HepG2 (cell line): ENCODE data around the gene CHKA. TPM values are rescaled to one million over a fixed set of nuclear protein-coding genes. Genes with fewer than 3 reads are reported as not detected.

Source experiments
- BRCA1 ChIP-seq: sonication (generic); formaldehyde crosslinking; IDR thresholded peaks from 2 replicates; pipeline ENCODE4 v1.4.0; 2020; ENCODE audit warnings: missing genetic modification reagents
- EED ChIP-seq: sonication (generic); formaldehyde crosslinking; IDR thresholded peaks from 2 replicates; pipeline ENCODE4 v1.5.0; 2020; ENCODE audit warnings: mild to moderate bottlenecking, missing genetic modification reagents
- HNF4A ChIP-seq: sonication (generic); formaldehyde crosslinking; IDR thresholded peaks from 2 replicates; pipeline ENCODE4 v1.4.0; 2020; ENCODE audit warnings: missing genetic modification reagents
- MEIS1 ChIP-seq: sonication (generic); formaldehyde crosslinking; IDR thresholded peaks from 2 replicates; pipeline ENCODE4 v1.9.0; 2021; ENCODE audit warnings: mild to moderate bottlenecking, missing genetic modification reagents, moderate library complexity, borderline replicate concordance
- NCOA5 ChIP-seq: sonication (generic); formaldehyde crosslinking; IDR thresholded peaks from 2 replicates; pipeline ENCODE4 v1.4.0; 2020; ENCODE audit warnings: missing genetic modification reagents
- NFIC ChIP-seq: IDR thresholded peaks from 2 replicates; pipeline ENCODE4 v1.6.1; 2012; ENCODE audit warnings: mild to moderate bottlenecking, low read length, inconsistent platforms
- NONO ChIP-seq, 2 experiments: fragments of 450-650 bp in 1 of 2; sonication (generic) in 1 of 2; formaldehyde crosslinking in 1 of 2; IDR thresholded peaks in 1 of 2; conservative IDR thresholded peaks in 1 of 2; 2 replicates each; pipeline versions ENCODE4 v1.6.1 to v1.8.0; 2017 to 2022; ENCODE audit warnings: mild to moderate bottlenecking in 1 of 2, missing genetic modification reagents in 1 of 2, moderate library complexity in 1 of 2
- ONECUT2 ChIP-seq: sonication (generic); formaldehyde crosslinking; IDR thresholded peaks from 2 replicates; pipeline ENCODE4 v1.4.0; 2020; ENCODE audit warnings: missing genetic modification reagents
- PCBP2 ChIP-seq: fragments of 200-400 bp; formaldehyde crosslinking; optimal IDR thresholded peaks from 2 replicates; pipeline ENCODE3; 2018; ENCODE audit warnings: low read length, low read depth; ENCODE audit not compliant: poor library complexity, severe bottlenecking
- POGZ ChIP-seq: sonication (generic); formaldehyde crosslinking; IDR thresholded peaks from 2 replicates; pipeline ENCODE4 v1.4.0; 2020; ENCODE audit warnings: mild to moderate bottlenecking, missing genetic modification reagents
- SMC3 ChIP-seq: IDR thresholded peaks from 2 replicates; pipeline ENCODE4 v1.6.1; 2011; ENCODE audit warnings: low read length, improper control_type of control experiment
- TBX3 ChIP-seq: fragments of 450-650 bp; IDR thresholded peaks from 2 replicates; pipeline ENCODE4 v1.6.1; 2017; ENCODE audit warnings: antibody characterized with exemption, mild to moderate bottlenecking, inconsistent platforms, borderline replicate concordance
- ZNF737 ChIP-seq: sonication (generic); formaldehyde crosslinking; IDR thresholded peaks from 2 replicates; pipeline ENCODE4 v1.5.0; 2020; ENCODE audit warnings: missing genetic modification reagents, mild to moderate bottlenecking, borderline replicate concordance
- polyA plus RNA-seq, 8 experiments: library from polyadenylated mRNA; depleted of rRNA in 3 of 8; stranded (reverse) in 7 of 8; unstranded in 1 of 8; fragments of >200 nt; fragmentation: Illumina TruSeq in 4 of 8; extraction: Trizol in 4 of 8; gene quantifications; 2 replicates each; pipeline versions ENCODE4 v1.2.1 to v1.2.3, GENCODE V29; 2011 to 2016; ENCODE audit warnings: low read depth in 4 of 8, missing spikeins in 1 of 8, mixed read lengths in 1 of 8; ENCODE audit not compliant: insufficient read depth in 1 of 8
- total RNA-seq, 5 experiments: library from RNA; depleted of rRNA; stranded (reverse); fragments of >200 nt; fragmentation: Illumina TruSeq; extraction: Trizol; gene quantifications; 2 replicates each; pipeline ENCODE4 v1.2.3, GENCODE V29; 2016; ENCODE audit warnings: low read depth in 1 of 5
- TF ChIP-seq, protein P1 (sequence below): sonication (generic); formaldehyde crosslinking; IDR thresholded peaks from 2 replicates; pipeline ENCODE4 v1.5.0; 2020; ENCODE audit warnings: missing genetic modification reagents
- TF ChIP-seq, protein P2 (sequence below): sonication (generic); formaldehyde crosslinking; IDR thresholded peaks from 2 replicates; pipeline ENCODE4 v1.5.1; 2020; ENCODE audit warnings: missing genetic modification reagents, mild to moderate bottlenecking, borderline replicate concordance
- TF ChIP-seq, protein P3 (sequence below): sonication (generic); formaldehyde crosslinking; IDR thresholded peaks from 2 replicates; pipeline ENCODE4 v1.4.0; 2020; ENCODE audit warnings: missing genetic modification reagents
- TF ChIP-seq, protein P4 (sequence below): IDR thresholded peaks from 2 replicates; pipeline ENCODE4 v1.6.1; 2016; ENCODE audit warnings: low read depth, missing genetic modification reagents, missing compliant biosample characterization
- TF ChIP-seq, protein P5 (sequence below): sonication (generic); formaldehyde crosslinking; IDR thresholded peaks from 2 replicates; pipeline ENCODE4 v1.4.0; 2020; ENCODE audit warnings: mild to moderate bottlenecking, missing genetic modification reagents
- TF ChIP-seq, protein P6 (sequence below): sonication (generic); formaldehyde crosslinking; IDR thresholded peaks from 2 replicates; pipeline ENCODE4 v1.4.0; 2020; ENCODE audit warnings: low read depth, mild to moderate bottlenecking, missing genetic modification reagents

Gene CHKA
- total and polyA plus RNA-seq, 2 of the 13 experiments (the other 11 are each of a cell fraction or from before 2014, with no cell fraction given), result 71.6 to 92.7 TPM

DNA sequence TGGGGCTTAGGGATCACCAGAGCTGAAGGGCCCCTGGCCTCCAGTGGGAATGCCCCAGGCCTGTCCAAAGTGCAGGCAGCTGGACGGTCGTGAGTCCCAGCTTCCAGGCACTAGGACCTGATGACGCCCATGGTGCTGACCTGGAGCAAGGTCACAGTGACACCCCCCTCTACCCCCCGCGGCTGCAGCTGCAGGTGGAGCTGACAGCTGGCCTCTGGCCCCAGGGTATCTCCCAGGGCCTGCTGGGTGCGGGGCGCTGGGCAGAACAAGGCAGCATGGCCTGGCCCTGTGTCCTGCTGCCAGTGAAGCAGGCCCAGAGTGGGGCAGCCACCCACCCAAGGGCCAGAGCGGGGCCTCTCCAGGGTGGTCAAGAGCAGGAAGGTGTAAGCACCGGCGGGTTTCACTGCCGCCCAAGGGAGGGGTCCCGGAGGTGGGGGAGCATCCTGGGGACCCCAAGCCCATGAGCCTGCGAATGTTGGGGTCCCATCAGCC lies 82.9 kb downstream of the CHKA start (continued):
- TF ChIP-seq, protein P1, sequence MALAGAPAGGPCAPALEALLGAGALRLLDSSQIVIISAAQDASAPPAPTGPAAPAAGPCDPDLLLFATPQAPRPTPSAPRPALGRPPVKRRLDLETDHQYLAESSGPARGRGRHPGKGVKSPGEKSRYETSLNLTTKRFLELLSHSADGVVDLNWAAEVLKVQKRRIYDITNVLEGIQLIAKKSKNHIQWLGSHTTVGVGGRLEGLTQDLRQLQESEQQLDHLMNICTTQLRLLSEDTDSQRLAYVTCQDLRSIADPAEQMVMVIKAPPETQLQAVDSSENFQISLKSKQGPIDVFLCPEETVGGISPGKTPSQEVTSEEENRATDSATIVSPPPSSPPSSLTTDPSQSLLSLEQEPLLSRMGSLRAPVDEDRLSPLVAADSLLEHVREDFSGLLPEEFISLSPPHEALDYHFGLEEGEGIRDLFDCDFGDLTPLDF, result 0 out of 2 replicates have a peak, but pooled peaks have one; percentile 20
- TF ChIP-seq PCBP2 (no peak), NCOA5 (CRISPR knock-in tag) (no peak), POGZ (CRISPR knock-in tag) (peak; percentile 88), NFIC (no peak), HNF4A (CRISPR knock-in tag) (peak; percentile 100), NONO (IDR thresholded peaks at IDR 0.05) (no peak), NONO (CRISPR knock-in tag; conservative IDR thresholded peaks at IDR 0.05) (peak; percentile 98), ZNF737 (CRISPR knock-in tag) (no peak), MEIS1 (peak; percentile 99), EED (CRISPR knock-in tag) (no peak), BRCA1 (0 out of 2 replicates have a peak, but pooled peaks have one; percentile 85), SMC3 (no peak), TBX3 (peak; percentile 87; the same call in 1 of the 2 replicates), ONECUT2 (CRISPR knock-in tag) (0 out of 2 replicates have a peak, but pooled peaks have one; percentile 12)
- TF ChIP-seq, protein P2, sequence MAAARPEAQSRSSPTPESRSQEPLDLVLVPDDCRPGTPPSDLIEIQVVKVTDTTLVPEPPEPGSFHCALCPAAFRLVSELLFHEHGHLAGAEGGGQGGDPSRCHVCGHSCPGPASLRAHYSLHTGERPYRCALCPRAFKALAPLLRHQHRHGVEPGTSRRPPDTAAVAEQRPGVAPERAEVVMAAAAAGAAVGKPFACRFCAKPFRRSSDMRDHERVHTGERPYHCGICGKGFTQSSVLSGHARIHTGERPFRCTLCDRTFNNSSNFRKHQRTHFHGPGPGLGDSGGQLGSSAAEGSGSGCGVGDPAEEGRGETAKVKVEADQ, result no peak; the same call in 1 of the 2 replicates
- TF ChIP-seq, protein P3, sequence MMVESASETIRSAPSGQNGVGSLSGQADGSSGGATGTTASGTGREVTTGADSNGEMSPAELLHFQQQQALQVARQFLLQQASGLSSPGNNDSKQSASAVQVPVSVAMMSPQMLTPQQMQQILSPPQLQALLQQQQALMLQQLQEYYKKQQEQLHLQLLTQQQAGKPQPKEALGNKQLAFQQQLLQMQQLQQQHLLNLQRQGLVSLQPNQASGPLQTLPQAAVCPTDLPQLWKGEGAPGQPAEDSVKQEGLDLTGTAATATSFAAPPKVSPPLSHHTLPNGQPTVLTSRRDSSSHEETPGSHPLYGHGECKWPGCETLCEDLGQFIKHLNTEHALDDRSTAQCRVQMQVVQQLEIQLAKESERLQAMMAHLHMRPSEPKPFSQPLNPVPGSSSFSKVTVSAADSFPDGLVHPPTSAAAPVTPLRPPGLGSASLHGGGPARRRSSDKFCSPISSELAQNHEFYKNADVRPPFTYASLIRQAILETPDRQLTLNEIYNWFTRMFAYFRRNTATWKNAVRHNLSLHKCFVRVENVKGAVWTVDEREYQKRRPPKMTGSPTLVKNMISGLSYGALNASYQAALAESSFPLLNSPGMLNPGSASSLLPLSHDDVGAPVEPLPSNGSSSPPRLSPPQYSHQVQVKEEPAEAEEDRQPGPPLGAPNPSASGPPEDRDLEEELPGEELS (CRISPR knock-in tag), result peak; percentile 80
- TF ChIP-seq, protein P4, sequence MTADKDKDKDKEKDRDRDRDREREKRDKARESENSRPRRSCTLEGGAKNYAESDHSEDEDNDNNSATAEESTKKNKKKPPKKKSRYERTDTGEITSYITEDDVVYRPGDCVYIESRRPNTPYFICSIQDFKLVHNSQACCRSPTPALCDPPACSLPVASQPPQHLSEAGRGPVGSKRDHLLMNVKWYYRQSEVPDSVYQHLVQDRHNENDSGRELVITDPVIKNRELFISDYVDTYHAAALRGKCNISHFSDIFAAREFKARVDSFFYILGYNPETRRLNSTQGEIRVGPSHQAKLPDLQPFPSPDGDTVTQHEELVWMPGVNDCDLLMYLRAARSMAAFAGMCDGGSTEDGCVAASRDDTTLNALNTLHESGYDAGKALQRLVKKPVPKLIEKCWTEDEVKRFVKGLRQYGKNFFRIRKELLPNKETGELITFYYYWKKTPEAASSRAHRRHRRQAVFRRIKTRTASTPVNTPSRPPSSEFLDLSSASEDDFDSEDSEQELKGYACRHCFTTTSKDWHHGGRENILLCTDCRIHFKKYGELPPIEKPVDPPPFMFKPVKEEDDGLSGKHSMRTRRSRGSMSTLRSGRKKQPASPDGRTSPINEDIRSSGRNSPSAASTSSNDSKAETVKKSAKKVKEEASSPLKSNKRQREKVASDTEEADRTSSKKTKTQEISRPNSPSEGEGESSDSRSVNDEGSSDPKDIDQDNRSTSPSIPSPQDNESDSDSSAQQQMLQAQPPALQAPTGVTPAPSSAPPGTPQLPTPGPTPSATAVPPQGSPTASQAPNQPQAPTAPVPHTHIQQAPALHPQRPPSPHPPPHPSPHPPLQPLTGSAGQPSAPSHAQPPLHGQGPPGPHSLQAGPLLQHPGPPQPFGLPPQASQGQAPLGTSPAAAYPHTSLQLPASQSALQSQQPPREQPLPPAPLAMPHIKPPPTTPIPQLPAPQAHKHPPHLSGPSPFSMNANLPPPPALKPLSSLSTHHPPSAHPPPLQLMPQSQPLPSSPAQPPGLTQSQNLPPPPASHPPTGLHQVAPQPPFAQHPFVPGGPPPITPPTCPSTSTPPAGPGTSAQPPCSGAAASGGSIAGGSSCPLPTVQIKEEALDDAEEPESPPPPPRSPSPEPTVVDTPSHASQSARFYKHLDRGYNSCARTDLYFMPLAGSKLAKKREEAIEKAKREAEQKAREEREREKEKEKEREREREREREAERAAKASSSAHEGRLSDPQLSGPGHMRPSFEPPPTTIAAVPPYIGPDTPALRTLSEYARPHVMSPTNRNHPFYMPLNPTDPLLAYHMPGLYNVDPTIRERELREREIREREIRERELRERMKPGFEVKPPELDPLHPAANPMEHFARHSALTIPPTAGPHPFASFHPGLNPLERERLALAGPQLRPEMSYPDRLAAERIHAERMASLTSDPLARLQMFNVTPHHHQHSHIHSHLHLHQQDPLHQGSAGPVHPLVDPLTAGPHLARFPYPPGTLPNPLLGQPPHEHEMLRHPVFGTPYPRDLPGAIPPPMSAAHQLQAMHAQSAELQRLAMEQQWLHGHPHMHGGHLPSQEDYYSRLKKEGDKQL, result peak; percentile 75
- TF ChIP-seq, protein P5, sequence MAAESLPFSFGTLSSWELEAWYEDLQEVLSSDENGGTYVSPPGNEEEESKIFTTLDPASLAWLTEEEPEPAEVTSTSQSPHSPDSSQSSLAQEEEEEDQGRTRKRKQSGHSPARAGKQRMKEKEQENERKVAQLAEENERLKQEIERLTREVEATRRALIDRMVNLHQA (CRISPR knock-in tag), result no peak
- TF ChIP-seq, protein P6, sequence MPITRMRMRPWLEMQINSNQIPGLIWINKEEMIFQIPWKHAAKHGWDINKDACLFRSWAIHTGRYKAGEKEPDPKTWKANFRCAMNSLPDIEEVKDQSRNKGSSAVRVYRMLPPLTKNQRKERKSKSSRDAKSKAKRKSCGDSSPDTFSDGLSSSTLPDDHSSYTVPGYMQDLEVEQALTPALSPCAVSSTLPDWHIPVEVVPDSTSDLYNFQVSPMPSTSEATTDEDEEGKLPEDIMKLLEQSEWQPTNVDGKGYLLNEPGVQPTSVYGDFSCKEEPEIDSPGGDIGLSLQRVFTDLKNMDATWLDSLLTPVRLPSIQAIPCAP (CRISPR knock-in tag), result no peak
